Trophoblast cell (in vitro differentiated cells and primary cell): ENCODE results near the gene TNS1.

ENCODE experiments used
- DNase-seq, 2 donors: peaks; one replicate each; pipeline ENCODE4 v3.0.0-alpha.2; 2016
- H2AFZ ChIP-seq: 2 replicates; pipeline ENCODE4 v1.6.1; 2013; ENCODE audit warnings: low read length, moderate library complexity, mild to moderate bottlenecking; ENCODE audit not compliant: insufficient read depth, poor library complexity
- H2AK5ac ChIP-seq: 2 replicates; pipeline ENCODE4 v1.6.1; 2013; ENCODE audit warnings: mild to moderate bottlenecking, low read length
- H2BK120ac ChIP-seq: 2 replicates; pipeline ENCODE4 v1.6.1; 2013; ENCODE audit warnings: low read length, mild to moderate bottlenecking, moderate library complexity; ENCODE audit not compliant: insufficient read depth, poor library complexity
- H2BK12ac ChIP-seq: 2 replicates; pipeline ENCODE4 v1.6.1; 2013; ENCODE audit warnings: mild to moderate bottlenecking, low read length, moderate library complexity
- H2BK5ac ChIP-seq: 2 replicates; pipeline ENCODE4 v1.6.1; 2013; ENCODE audit warnings: low read length, low read depth, moderate library complexity, mild to moderate bottlenecking; ENCODE audit not compliant: poor library complexity
- H3K14ac ChIP-seq: 2 replicates; pipeline ENCODE4 v1.6.1; 2013; ENCODE audit warnings: mild to moderate bottlenecking, low read length
- H3K18ac ChIP-seq: 2 replicates; pipeline ENCODE4 v1.6.1; 2013; ENCODE audit warnings: mild to moderate bottlenecking, low read length
- H3K23ac ChIP-seq: 2 replicates; pipeline ENCODE4 v1.6.1; 2013; ENCODE audit warnings: low read length
- H3K27ac ChIP-seq: 2 replicates; pipeline ENCODE4 v1.5.1; 2013; ENCODE audit warnings: low read depth, mild to moderate bottlenecking, inconsistent platforms, low read length, moderate library complexity
- H3K27me3 ChIP-seq: 2 replicates; pipeline ENCODE4 v1.6.1; 2013; ENCODE audit warnings: inconsistent platforms, mild to moderate bottlenecking, low read length, moderate library complexity; ENCODE audit not compliant: insufficient read depth
- H3K36me3 ChIP-seq, 2 experiments: 1 replicate in 1 of 2; 2 replicates in 1 of 2; pipeline ENCODE4 v1.6.1; 2013; ENCODE audit warnings: low read length in 2 of 2, mild to moderate bottlenecking in 2 of 2, moderate library complexity in 1 of 2; ENCODE audit not compliant: insufficient read depth in 2 of 2, control insufficient read depth in 1 of 2
- H3K4ac ChIP-seq: 2 replicates; pipeline ENCODE4 v1.6.1; 2013; ENCODE audit warnings: low read depth, mild to moderate bottlenecking, low read length, moderate library complexity
- H3K4me1 ChIP-seq, 2 experiments: 1 replicate in 1 of 2; 2 replicates in 1 of 2; pipeline ENCODE4 v1.6.1; 2013; ENCODE audit warnings: low read length in 2 of 2, mild to moderate bottlenecking in 2 of 2, moderate library complexity in 1 of 2; ENCODE audit not compliant: insufficient read depth in 2 of 2, control insufficient read depth in 1 of 2
- H3K4me2 ChIP-seq: 2 replicates; pipeline ENCODE4 v1.6.1; 2013; ENCODE audit warnings: inconsistent platforms, mild to moderate bottlenecking, low read length, moderate library complexity
- H3K4me3 ChIP-seq: 2 replicates; pipeline ENCODE4 v1.5.1; 2013; ENCODE audit warnings: mild to moderate bottlenecking, low read depth, low read length, inconsistent platforms
- H3K79me1 ChIP-seq: one replicate; pipeline ENCODE4 v1.6.1; 2013; ENCODE audit warnings: low read length
- H3K79me2 ChIP-seq: 2 replicates; pipeline ENCODE4 v1.6.1; 2013; ENCODE audit warnings: low read length, mild to moderate bottlenecking; ENCODE audit not compliant: control insufficient read depth, insufficient read depth, poor library complexity
- H3K9ac ChIP-seq: 2 replicates; pipeline ENCODE4 v1.6.1; 2013; ENCODE audit warnings: mild to moderate bottlenecking, low read length
- H3K9me3 ChIP-seq: 2 replicates; pipeline ENCODE4 v1.6.1; 2013; ENCODE audit warnings: low read depth, mild to moderate bottlenecking, control low read depth, inconsistent platforms, low read length; ENCODE audit not compliant: insufficient read depth
- H4K12ac ChIP-seq: 2 replicates; pipeline ENCODE4 v1.6.1; 2013; ENCODE audit warnings: low read depth, mild to moderate bottlenecking, low read length, moderate library complexity
- H4K8ac ChIP-seq: 2 replicates; pipeline ENCODE4 v1.6.1; 2013; ENCODE audit warnings: low read depth, mild to moderate bottlenecking, low read length, moderate library complexity
- H4K91ac ChIP-seq: one replicate; pipeline ENCODE4 v1.6.1; 2013; ENCODE audit warnings: low read depth, mild to moderate bottlenecking, low read length, moderate library complexity
- WGBS: extraction: QIAGEN DNeasy Blood & Tissue Kit; methylation state at CpG from one replicate; pipeline ENCODE4 v1.1.7; 2013; ENCODE audit warnings: missing lambda C conversion rate; ENCODE audit not compliant: insufficient read length, insufficient coverage; ENCODE audit errors: extremely low coverage; 5-methylcytosine and 5-hydroxymethylcytosine counted together

Gene TNS1

GRCh38 chr2:217878915-217879590, 123.7 kb downstream of the TNS1 start:
- no peak overlapping the region for H4K8ac ChIP-seq
- no peaks in the 10 kb centered on the region for H3K36me3 ChIP-seq
- H3K9ac ChIP-seq = no peak overlapping the region
- no peaks in the 10 kb centered on the region for H3K4me1 ChIP-seq
- H3K4me2 ChIP-seq = no peak overlapping the region
- H3K4ac ChIP-seq = no peak overlapping the region
- no peak overlapping the region for H2BK5ac ChIP-seq
- H2BK12ac ChIP-seq = no peak overlapping the region
- no peak overlapping the region for H2AK5ac ChIP-seq
- no peaks in the 10 kb centered on the region for H3K79me2 ChIP-seq
- no peak overlapping the region for H2AFZ ChIP-seq
- WGBS = 100% methylated on average over 2 of the region's 15 CpGs
- no peak overlapping the region for H4K91ac ChIP-seq
- H3K27ac ChIP-seq = no peak overlapping the region
- H3K14ac ChIP-seq = no peak overlapping the region
- no peak overlapping the region for H3K23ac ChIP-seq
- H2BK120ac ChIP-seq = no peak overlapping the region
- H3K27me3 ChIP-seq = no peaks in the 10 kb centered on the region
- H3K9me3 ChIP-seq = no peaks in the 10 kb centered on the region
- H3K79me1 ChIP-seq = no peaks in the 10 kb centered on the region
- H3K4me3 ChIP-seq = no peak overlapping the region
- DNase-seq = no peak
- H4K12ac ChIP-seq = no peak overlapping the region
- no peak overlapping the region for H3K18ac ChIP-seq

- H3K27ac ChIP-seq = no peak overlapping the region
- no peaks in the 10 kb centered on the region for H3K79me1 ChIP-seq
- H3K9ac ChIP-seq = no peak overlapping the region
- H3K4ac ChIP-seq = no peak overlapping the region
- no peak overlapping the region for H3K4me2 ChIP-seq
- no peak overlapping the region for H4K8ac ChIP-seq
- no peaks in the 10 kb centered on the region for H3K4me1 ChIP-seq
- no peak overlapping the region for H3K4me3 ChIP-seq
- H2BK120ac ChIP-seq = no peak overlapping the region
- no peak for DNase-seq
- no peak overlapping the region for H2BK12ac ChIP-seq
- no peak overlapping the region for H2AK5ac ChIP-seq
- no peaks in the 10 kb centered on the region for H3K9me3 ChIP-seq
- H3K79me2 ChIP-seq = no peaks in the 10 kb centered on the region
- WGBS = no CpG with 5 or more reads among the region's 8 CpGs
- H3K23ac ChIP-seq = no peak overlapping the region
- no peaks in the 10 kb centered on the region for H3K27me3 ChIP-seq
- no peak overlapping the region for H3K18ac ChIP-seq
- no peak overlapping the region for H4K12ac ChIP-seq
- no peaks in the 10 kb centered on the region for H3K36me3 ChIP-seq
- no peak overlapping the region for H2BK5ac ChIP-seq
- H3K14ac ChIP-seq = no peak overlapping the region
- no peak overlapping the region for H2AFZ ChIP-seq
- no peak overlapping the region for H4K91ac ChIP-seq
Measured at GRCh38 chr2:217877866-217878265, 124.9 kb downstream of the TNS1 start.

- no peak overlapping the region for H3K4me3 ChIP-seq
- H3K27me3 ChIP-seq = no peaks in the 10 kb centered on the region
- no peak overlapping the region for H3K4ac ChIP-seq
- H2AK5ac ChIP-seq = no peak overlapping the region
- no peak for DNase-seq
- H2BK12ac ChIP-seq = no peak overlapping the region
- H3K9ac ChIP-seq = no peak overlapping the region
- H2AFZ ChIP-seq = no peak overlapping the region
- H4K91ac ChIP-seq = no peak overlapping the region
- H2BK120ac ChIP-seq = no peak overlapping the region
- no peaks in the 10 kb centered on the region for H3K9me3 ChIP-seq
- no peaks in the 10 kb centered on the region for H3K36me3 ChIP-seq
- H4K12ac ChIP-seq = no peak overlapping the region
- H2BK5ac ChIP-seq = no peak overlapping the region
- no peaks in the 10 kb centered on the region for H3K79me1 ChIP-seq
- no peak overlapping the region for H3K27ac ChIP-seq
- H3K14ac ChIP-seq = no peak overlapping the region
- no peak overlapping the region for H3K4me2 ChIP-seq
- no CpG with 5 or more reads among the region's 4 CpGs for WGBS
- no peaks in the 10 kb centered on the region for H3K4me1 ChIP-seq
- no peak overlapping the region for H4K8ac ChIP-seq
- no peak overlapping the region for H3K23ac ChIP-seq
- no peaks in the 10 kb centered on the region for H3K79me2 ChIP-seq
- H3K18ac ChIP-seq = no peak overlapping the region
Measured at GRCh38 chr2:217876253-217876570, 126.6 kb downstream of the TNS1 start.

GRCh38 chr2:217875556-217876252, 127.1 kb downstream of the TNS1 start:
- Histone ChIP-seq H3K14ac (no peak overlapping the region), H4K8ac (no peak overlapping the region), H3K23ac (no peak overlapping the region), H2BK12ac (no peak overlapping the region), H3K18ac (no peak overlapping the region), H3K4ac (no peak overlapping the region), H3K36me3 (no peaks in the 10 kb centered on the region), H4K91ac (no peak overlapping the region), H3K9me3 (no peaks in the 10 kb centered on the region), H3K4me2 (no peak overlapping the region), H3K27me3 (no peaks in the 10 kb centered on the region), H3K79me1 (no peaks in the 10 kb centered on the region), H2BK5ac (no peak overlapping the region), H2BK120ac (no peak overlapping the region), H2AFZ (no peak overlapping the region), H3K9ac (no peak overlapping the region), H4K12ac (no peak overlapping the region), H3K4me3 (no peak overlapping the region), H2AK5ac (no peak overlapping the region), H3K4me1 (no peaks in the 10 kb centered on the region), H3K79me2 (no peaks in the 10 kb centered on the region), H3K27ac (no peak overlapping the region)
- DNase-seq = no peak
- no CpG with 5 or more reads among the region's 4 CpGs for WGBS
